HUES64 (cell line): ENCODE results near the gene SAPCD2.

Experiments used
- H3K27ac ChIP-seq: 2 replicates; pipeline ENCODE4 v1.7.0; 2013; ENCODE audit warnings: low read depth, low read length, inconsistent platforms
- H3K27me3 ChIP-seq: 2 replicates; pipeline ENCODE4 v1.6.1; 2013; ENCODE audit warnings: mild to moderate bottlenecking, low read length; ENCODE audit not compliant: insufficient read depth
- H3K36me3 ChIP-seq: 2 replicates; pipeline ENCODE4 v1.6.1; 2013; ENCODE audit warnings: mild to moderate bottlenecking, low read length; ENCODE audit not compliant: insufficient read depth
- H3K4me1 ChIP-seq: 2 replicates; pipeline ENCODE4 v1.6.1; 2013; ENCODE audit warnings: mild to moderate bottlenecking, low read length, moderate library complexity; ENCODE audit not compliant: insufficient read depth
- H3K4me3 ChIP-seq: 2 replicates; pipeline ENCODE4 v1.5.1; 2013; ENCODE audit warnings: mild to moderate bottlenecking, low read length, moderate library complexity
- H3K9ac ChIP-seq: 2 replicates; pipeline ENCODE4 v1.6.1; 2013; ENCODE audit warnings: mild to moderate bottlenecking, low read depth, low read length
- H3K9me3 ChIP-seq: 2 replicates; pipeline ENCODE4 v1.6.1; 2013; ENCODE audit warnings: low read depth, low read length; ENCODE audit not compliant: insufficient read depth
- WGBS: fragments of 150-250, 120-280 bp; methylation state at CpG from one replicate; pipeline ENCODE4 v1.1.7; 2013; ENCODE audit warnings: missing lambda C conversion rate; 5-methylcytosine and 5-hydroxymethylcytosine counted together

Gene SAPCD2

GRCh38 chr9:137016436-137016835, 53.9 kb downstream of the SAPCD2 start:
- H3K36me3 ChIP-seq = no peaks in the 10 kb centered on the region
- no peaks in the 10 kb centered on the region for H3K27me3 ChIP-seq
- H3K9ac ChIP-seq = no peak overlapping the region
- H3K4me3 ChIP-seq = no peak overlapping the region
- 94% methylated on average over 16 of the region's 16 CpGs for WGBS
- no peaks in the 10 kb centered on the region for H3K9me3 ChIP-seq
- H3K27ac ChIP-seq = no peak overlapping the region
- no peaks in the 10 kb centered on the region for H3K4me1 ChIP-seq

- no peaks in the 10 kb centered on the region for H3K9me3 ChIP-seq
- WGBS = 96% methylated on average over 21 of the region's 21 CpGs
- H3K4me1 ChIP-seq = no peaks in the 10 kb centered on the region
Measured at GRCh38 chr9:137015976-137016375, 54.4 kb downstream of the SAPCD2 start.

GRCh38 chr9:137015540-137015930, 54.8 kb downstream of the SAPCD2 start:
- Histone ChIP-seq H3K4me1 (no peaks in the 10 kb centered on the region), H3K27me3 (no peaks in the 10 kb centered on the region), H3K9ac (no peak overlapping the region), H3K27ac (no peak overlapping the region), H3K4me3 (no peak overlapping the region), H3K9me3 (no peaks in the 10 kb centered on the region), H3K36me3 (no peaks in the 10 kb centered on the region)
- 95% methylated on average over 24 of the region's 25 CpGs for WGBS

More at GRCh38 chr9:137015976-137016375, 54.4 kb downstream of the SAPCD2 start:
- Histone ChIP-seq H3K27me3 (no peaks in the 10 kb centered on the region), H3K36me3 (no peaks in the 10 kb centered on the region), H3K4me3 (no peak overlapping the region), H3K9ac (no peak overlapping the region), H3K27ac (no peak overlapping the region)

- WGBS = 95% methylated on average over 36 of the region's 36 CpGs
- Histone ChIP-seq H3K9ac (no peak overlapping the region), H3K9me3 (no peaks in the 10 kb centered on the region), H3K27me3 (no peaks in the 10 kb centered on the region), H3K36me3 (no peaks in the 10 kb centered on the region), H3K4me3 (no peak overlapping the region), H3K27ac (no peak overlapping the region), H3K4me1 (no peaks in the 10 kb centered on the region)
Measured at GRCh38 chr9:137014776-137015539, 55.4 kb downstream of the SAPCD2 start.

- Histone ChIP-seq H3K27me3 (no peaks in the 10 kb centered on the region), H3K36me3 (no peaks in the 10 kb centered on the region), H3K4me3 (no peak overlapping the region), H3K9me3 (no peaks in the 10 kb centered on the region), H3K9ac (no peak overlapping the region), H3K4me1 (no peaks in the 10 kb centered on the region), H3K27ac (no peak overlapping the region)
- 93% methylated on average over 23 of the region's 23 CpGs for WGBS
Measured at GRCh38 chr9:137014166-137014565, 56.2 kb downstream of the SAPCD2 start.

GRCh38 chr9:137013571-137013940, 56.8 kb downstream of the SAPCD2 start:
- Histone ChIP-seq H3K27me3 (no peaks in the 10 kb centered on the region), H3K9ac (no peak overlapping the region), H3K27ac (no peak overlapping the region), H3K9me3 (no peaks in the 10 kb centered on the region), H3K36me3 (no peaks in the 10 kb centered on the region), H3K4me1 (no peaks in the 10 kb centered on the region), H3K4me3 (no peak overlapping the region)
- 92% methylated on average over 20 of the region's 20 CpGs for WGBS

GRCh38 chr9:137012694-137013570, 57.4 kb downstream of the SAPCD2 start:
- 75% methylated on average over 62 of the region's 67 CpGs for WGBS
- H3K36me3 ChIP-seq = no peaks in the 10 kb centered on the region
- no peaks in the 10 kb centered on the region for H3K4me1 ChIP-seq
- H3K27me3 ChIP-seq = no peaks in the 10 kb centered on the region
- no peak overlapping the region for H3K4me3 ChIP-seq
- H3K27ac ChIP-seq = no peak overlapping the region
- no peaks in the 10 kb centered on the region for H3K9me3 ChIP-seq
- H3K9ac ChIP-seq = no peak overlapping the region
